ENCODE results near the gene RAD51B.

Gene RAD51B

GRCh38 chr14:68312300-68312699, 492.7 kb downstream of the RAD51B start:
- Mint-ChIP-seq H3K36me3 (ENCODE audit: low read depth) (no peaks in the 10 kb centered on the region), H3K27me3 (ENCODE audit: low read depth) (no peaks in the 10 kb centered on the region), H3K4me1 (peaks cover 70% of the 10 kb centered on the region), H3K4me3 (no peak overlapping the region), H3K9me3 (no peaks in the 10 kb centered on the region), H3K27ac (peak overlapping the region; percentile 9 to 84 (median 77))
- TF ChIP-seq, protein P1, sequence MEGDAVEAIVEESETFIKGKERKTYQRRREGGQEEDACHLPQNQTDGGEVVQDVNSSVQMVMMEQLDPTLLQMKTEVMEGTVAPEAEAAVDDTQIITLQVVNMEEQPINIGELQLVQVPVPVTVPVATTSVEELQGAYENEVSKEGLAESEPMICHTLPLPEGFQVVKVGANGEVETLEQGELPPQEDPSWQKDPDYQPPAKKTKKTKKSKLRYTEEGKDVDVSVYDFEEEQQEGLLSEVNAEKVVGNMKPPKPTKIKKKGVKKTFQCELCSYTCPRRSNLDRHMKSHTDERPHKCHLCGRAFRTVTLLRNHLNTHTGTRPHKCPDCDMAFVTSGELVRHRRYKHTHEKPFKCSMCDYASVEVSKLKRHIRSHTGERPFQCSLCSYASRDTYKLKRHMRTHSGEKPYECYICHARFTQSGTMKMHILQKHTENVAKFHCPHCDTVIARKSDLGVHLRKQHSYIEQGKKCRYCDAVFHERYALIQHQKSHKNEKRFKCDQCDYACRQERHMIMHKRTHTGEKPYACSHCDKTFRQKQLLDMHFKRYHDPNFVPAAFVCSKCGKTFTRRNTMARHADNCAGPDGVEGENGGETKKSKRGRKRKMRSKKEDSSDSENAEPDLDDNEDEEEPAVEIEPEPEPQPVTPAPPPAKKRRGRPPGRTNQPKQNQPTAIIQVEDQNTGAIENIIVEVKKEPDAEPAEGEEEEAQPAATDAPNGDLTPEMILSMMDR (IDR thresholded peaks at IDR 0.05; ENCODE audit: unreplicated experiment in 3 of 3) = no peak

GRCh38 chr14:68312884-68313610, 493.5 kb downstream of the RAD51B start:
- TF ChIP-seq, protein P1 (IDR thresholded peaks at IDR 0.05; ENCODE audit: unreplicated experiment in 3 of 3) = no peak
- Mint-ChIP-seq H3K4me3 (no peak overlapping the region), H3K9me3 (no peaks in the 10 kb centered on the region), H3K27ac (peak overlapping the region; percentile 77 to 84 (median 84)), H3K36me3 (ENCODE audit: low read depth) (no peaks in the 10 kb centered on the region), H3K4me1 (peaks cover 70% of the 10 kb centered on the region), H3K27me3 (ENCODE audit: low read depth) (no peaks in the 10 kb centered on the region)

GRCh38 chr14:68314642-68315041, 495.1 kb downstream of the RAD51B start:
- Mint-ChIP-seq H3K27ac (peak overlapping the region; percentile 17 to 94 (median 84)), H3K4me1 (peaks cover 69% of the 10 kb centered on the region), H3K4me3 (no peak overlapping the region), H3K9me3 (no peaks in the 10 kb centered on the region), H3K27me3 (ENCODE audit: low read depth) (no peaks in the 10 kb centered on the region), H3K36me3 (ENCODE audit: low read depth) (no peaks in the 10 kb centered on the region)
- TF ChIP-seq, protein P1 (IDR thresholded peaks at IDR 0.05; ENCODE audit: unreplicated experiment in 3 of 3) = no peak

GRCh38 chr14:68315081-68315480, 495.5 kb downstream of the RAD51B start:
- peaks cover 72% of the 10 kb centered on the region for H3K4me1 Mint-ChIP-seq
- peak overlapping the region; percentile 17 to 94 (median 84) for H3K27ac Mint-ChIP-seq
- H3K36me3 Mint-ChIP-seq (ENCODE audit: low read depth) = no peaks in the 10 kb centered on the region
- H3K9me3 Mint-ChIP-seq = no peaks in the 10 kb centered on the region
- H3K27me3 Mint-ChIP-seq (ENCODE audit: low read depth) = no peaks in the 10 kb centered on the region
- TF ChIP-seq, protein P1 (IDR thresholded peaks at IDR 0.05; ENCODE audit: unreplicated experiment in 3 of 3) = no peak
- no peak overlapping the region for H3K4me3 Mint-ChIP-seq

DNA sequence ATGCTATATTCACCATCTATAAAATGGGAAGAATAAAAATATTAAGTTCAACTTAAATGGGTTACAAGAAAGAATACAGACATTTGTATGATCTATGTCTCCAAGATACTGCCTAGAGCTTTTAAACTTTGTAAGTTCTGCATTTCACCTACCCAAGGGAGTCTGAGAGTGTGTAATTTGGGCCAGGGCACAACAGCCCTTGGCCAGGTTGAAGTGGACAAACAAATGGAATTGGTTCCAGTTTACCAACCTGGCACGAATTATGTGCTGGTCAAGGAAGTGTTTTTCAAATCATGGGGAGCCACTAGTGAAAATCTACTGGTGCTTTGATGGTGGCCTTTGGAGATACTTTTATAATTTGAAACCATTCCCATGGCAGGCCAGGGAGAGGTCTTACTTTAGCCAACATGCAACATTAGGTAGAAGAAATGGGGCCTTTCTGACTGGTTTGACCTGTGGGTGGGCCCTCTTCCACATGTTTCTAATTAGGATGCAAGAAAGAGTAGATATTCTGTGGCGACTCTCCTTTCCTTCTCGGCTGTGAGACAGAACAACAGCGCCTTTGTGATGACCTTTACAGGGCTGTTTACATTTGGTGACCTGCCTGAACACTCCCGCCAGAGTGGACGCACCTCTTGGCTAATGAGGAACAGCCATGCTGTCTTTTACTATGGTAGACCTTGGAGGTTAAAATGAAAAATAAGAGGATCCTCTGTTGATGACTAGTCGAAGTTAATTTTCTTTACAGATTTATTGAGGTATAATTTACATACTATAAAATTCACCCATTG, 496.7 kb downstream of the RAD51B start:
- H3K27ac Mint-ChIP-seq = peak overlapping the region; percentile 37 to 84 (median 78)
- H3K9me3 Mint-ChIP-seq = no peaks in the 10 kb centered on the region
- no peak overlapping the region for H3K4me3 Mint-ChIP-seq
- peaks cover 77% of the 10 kb centered on the region for H3K4me1 Mint-ChIP-seq
- H3K27me3 Mint-ChIP-seq (ENCODE audit: low read depth) = no peaks in the 10 kb centered on the region
- TF ChIP-seq, protein P1 (IDR thresholded peaks at IDR 0.05; ENCODE audit: unreplicated experiment in 3 of 3) = no peak
- no peaks in the 10 kb centered on the region for H3K36me3 Mint-ChIP-seq (ENCODE audit: low read depth)

Data from nephron (organoid).